Fibroblast of skin of scalp (primary cell): ENCODE data around the gene OR6S1.
"Not testable (repeated sequence)": the region's sequence is repeated elsewhere in the genome, so short reads cannot be mapped to it uniquely, and the experiment has no call there.

Experiments used
- DNase-seq: peaks from one replicate; pipeline ENCODE4 v3.0.0-alpha.2; 2013

OR6S1 gene

DNA sequence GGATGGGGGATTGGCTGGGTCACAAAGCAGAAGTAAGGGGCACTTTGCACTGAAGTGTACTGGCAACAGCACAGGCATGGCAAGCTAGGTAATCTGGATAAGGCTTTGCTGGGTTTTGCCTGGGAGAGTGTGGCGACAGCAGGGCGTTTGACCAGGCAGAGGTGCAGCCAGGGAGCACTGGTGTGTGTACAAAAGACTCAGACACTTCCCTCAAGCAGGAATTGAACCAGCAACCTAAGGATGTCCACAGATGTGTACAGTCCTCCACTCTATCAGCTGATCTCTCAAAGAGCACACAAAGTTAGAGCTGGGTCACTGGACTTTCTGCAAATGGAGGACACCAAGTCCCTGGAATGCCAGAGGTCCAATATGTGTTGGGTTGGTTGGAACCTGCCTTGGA is 27.5 kb upstream of the OR6S1 start:
- no peak for DNase-seq

DNA sequence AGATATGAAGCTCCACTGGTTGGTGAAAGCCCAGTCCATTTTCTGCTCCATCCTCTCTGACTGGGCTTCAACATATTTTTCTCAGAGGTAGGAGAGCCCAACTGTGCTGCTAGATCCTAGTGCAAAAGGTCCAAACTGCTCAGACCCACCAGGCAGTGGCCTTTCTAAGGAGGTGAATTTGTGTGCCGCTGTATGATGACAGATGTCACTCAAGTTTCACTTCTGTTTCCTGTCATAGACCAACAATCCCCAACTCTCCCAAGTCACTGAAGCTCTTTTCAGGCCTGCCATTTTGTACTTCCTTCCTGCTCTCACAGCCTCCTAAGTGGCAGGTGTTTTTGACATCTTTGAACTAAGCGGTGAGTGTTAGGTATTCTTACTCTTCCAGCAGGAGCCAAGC is 26.5 kb upstream of the OR6S1 start:
- DNase-seq: no peak

DNA sequence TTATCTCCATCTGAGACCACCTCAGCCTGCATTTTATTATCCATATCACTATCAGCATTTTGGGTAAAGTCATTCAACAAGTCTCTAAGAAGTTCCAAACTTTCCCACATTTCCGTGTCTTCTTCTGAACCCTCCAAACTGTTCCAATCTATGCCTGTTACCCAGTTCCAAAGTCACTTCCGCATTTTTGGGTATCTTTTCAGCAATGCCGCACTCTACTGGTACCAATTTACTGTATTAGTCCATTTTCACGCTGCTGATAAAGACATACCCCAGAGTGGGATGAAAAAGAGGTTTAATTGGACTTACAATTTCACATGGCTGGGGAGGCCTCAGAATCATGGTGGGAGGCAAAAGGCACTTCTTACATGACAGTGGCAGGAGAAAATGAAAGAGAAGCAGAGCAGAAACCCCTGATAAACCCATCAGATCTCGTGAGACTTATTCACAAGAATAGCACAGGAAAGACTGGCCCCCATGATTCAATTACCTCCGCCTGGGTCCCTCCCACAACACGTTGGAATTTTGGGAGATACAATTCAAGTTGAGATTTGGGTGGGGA is 25.0 kb upstream of the OR6S1 start:
- DNase-seq: not testable (repeated sequence)

DNA sequence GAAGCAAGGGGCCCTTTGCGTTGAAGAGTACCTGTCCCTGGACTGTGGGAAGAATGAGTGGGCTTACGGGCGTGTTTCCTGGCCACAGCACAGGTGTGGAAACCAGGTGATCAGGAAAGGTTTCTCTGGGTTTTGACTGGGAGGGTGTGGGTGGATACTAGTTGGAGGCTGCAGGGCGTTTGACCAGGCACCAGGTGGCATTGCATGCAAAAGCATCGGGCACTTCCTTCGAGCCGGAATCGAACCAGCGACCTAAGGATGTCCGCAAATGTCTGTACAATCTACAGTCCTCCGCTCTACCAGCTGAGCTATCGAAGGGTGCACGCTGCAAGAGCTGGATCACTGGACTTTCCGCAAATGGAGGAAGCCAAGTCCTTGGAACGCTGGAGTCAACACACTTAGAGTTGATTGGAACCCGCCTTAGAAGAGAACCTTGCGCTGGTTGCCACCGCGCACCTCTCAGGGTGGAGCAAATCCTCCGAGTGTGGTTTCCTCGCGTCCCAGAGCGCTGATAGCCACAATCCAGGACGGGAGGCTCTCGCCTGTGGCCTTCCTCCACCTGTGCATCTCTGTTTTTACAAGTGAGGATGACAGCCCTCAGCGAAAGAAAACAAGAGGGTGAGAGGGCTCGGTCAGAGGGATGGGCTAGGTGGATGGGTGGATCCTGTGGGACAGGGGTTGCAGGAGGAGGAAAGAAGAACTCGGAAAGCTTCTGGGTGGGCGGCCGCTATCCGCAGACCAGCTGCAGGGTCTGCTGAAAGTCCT is 21.7 kb upstream of the OR6S1 start:
- peak; percentile 65 for DNase-seq

DNA sequence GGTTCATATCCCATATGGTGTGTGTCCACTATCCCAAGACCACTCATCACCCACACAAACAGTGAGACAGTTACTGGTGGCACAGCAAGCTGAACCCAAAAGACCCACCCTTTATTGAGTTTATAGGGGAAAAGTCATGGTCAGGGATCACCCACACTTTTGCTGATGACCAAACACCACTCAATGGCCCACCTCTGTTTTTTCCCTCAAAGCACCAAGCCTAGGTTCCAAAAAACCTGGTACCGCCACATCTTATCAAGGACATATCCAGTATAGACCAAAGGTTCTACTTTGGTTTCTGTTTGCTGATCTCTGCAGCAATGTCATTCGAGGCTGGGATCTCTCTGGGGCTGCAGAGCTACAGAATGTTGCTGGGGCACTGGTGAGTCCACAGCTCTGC is 19.7 kb upstream of the OR6S1 start:
- no peak for DNase-seq

DNA sequence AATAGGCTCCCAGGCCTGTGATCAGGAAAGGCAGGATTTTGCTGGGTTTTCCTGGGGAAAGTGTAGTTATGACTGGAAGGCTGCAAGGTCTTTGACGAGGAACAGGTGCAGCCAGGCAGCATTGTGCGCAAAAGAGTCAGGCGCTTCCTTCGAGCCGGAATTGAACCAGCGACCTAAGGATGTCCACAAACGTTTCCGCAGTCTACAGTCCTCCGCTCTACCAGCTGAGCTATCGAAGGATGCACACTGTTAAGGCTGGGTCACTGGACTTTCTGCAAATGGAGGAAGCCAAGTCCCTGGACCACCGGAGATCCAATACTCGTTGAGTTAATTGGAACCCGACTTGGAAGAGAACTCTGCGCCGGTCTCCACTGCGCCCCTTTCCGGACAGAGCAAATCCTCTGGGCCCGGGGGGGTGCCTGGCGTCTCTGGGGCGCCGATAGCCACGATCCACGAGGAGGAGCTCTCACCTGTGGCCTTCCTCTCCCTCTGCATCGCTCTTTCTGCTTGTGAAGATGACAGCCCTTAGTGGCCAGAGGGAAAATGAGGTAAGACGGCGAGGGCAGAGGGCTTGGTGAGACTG is 18.4 kb upstream of the OR6S1 start:
- no peak for DNase-seq

DNA sequence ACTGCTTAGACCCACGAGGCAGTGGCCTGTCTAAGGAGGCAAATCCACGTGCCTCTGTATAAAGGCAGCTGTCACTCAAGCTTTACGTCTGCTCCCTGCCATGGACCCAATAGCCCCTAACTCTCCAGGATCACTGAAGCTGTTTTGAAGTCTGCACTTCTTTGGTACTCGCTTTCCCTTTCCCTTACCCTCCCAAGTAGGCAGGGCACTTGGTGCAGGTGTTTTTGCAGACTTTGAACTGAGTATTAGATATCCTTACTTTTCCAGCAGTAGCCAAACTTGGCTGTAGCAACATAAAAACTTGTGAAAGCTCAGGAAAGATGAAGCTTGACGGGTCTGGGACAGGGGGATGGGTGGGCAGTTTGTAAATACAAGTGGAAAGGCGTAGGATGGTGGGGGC is 17.8 kb upstream of the OR6S1 start:
- no peak for DNase-seq

DNA sequence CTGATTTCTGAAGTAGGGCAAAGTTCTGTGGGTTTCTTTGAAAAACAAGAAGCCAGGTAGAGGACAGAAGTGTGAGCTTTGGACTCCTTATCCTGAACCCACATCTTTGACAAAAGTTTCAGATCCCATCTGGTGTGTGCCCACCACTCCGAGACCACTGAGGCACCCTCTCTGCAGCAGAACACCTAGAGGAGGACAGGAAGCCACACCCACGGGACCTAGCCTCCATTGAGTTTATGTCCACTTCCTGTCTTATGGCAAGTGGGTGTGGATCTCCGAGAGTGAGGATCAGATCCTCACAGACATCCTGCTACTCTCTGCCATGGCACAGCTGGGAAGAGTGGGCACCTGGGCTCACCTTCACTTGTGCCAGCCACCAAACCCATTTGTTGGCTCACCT is 16.8 kb upstream of the OR6S1 start:
- no peak for DNase-seq

DNA sequence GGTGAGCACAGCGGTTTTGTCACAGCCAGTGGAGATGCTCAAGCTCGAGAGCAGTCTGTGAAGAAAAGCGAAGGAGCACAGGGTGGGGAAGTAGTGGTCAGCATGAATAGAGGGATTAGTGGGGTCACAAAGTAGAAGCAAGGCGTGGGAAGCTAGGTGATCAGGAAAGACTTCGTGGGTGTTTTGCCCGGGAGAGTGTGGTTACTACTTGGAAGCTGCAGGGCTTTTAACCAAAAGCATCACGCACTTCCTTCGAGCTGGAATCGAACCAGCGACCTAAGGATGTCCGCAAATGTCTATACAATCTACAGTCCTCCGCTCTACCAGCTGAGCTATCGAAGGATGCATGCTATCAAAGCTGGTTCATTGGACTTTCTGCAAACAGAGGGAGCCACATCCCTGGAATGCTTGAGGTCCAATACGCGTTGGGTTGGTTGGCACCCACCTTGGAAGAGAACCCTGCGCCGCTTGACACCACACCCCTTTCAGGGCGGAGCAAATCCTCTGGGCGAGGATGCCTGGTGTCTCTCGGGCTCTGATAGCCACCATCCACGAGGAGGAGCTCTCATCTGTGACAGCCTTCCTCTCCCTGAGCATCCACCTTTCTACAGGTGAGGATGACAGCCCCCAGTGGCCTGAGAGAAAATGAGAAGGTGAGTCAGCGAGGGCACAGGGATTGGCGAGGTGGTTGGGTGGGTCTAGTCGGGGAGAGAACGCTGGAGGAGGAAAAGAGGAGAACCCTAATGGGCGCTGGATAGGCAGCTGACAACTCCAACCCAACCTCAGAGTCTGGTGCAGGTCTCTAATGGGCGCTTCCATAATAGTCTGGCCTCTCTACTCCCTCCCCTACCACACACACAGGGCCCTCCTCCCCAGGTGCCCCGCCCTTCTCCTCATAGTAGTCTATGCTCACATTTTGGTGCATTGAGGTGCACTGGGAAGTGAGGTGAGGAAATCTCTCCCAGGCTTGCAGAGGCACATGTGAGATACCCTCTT is 16.0 kb upstream of the OR6S1 start:
- DNase-seq: no peak

DNA sequence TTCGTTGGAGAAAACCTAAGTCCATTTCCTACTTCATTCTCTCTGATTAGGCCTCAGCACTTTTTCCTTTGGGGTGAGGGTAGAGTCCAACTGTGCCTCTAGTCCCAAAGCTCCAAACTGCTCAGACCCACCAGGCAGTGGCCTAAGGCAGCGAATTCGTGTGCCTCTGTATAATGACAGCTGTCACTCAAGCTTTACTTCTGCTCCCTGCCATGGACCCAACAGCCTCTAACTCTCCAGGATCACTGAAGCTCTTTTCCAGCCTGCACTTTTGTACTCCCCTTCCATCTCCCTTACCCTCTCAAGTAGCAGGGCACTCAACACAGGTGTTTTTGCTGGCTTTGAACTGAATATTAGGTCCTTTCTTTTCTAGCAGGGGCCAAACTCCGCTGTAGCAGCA is 14.8 kb upstream of the OR6S1 start:
- DNase-seq: no peak

DNA sequence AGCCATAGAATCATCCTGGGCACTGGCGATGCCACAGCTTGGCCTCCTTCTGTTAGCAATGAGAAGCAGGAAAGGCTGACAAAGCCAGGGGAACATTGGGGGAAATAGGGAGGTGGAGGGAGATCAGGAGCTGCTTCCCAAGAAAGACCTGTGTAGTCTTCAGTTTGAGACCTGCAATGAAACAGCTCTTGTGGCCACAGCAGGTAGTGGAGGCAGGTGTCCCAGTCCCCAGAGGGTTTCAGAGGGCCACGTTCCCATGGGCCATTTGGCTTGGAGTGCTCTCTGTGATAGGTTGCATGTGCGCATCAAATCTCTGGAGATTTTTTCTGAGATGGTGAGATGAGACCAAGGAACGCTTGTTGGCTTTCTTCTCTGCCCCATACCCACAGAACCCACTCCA is 14.4 kb upstream of the OR6S1 start:
- DNase-seq: no peak

DNA sequence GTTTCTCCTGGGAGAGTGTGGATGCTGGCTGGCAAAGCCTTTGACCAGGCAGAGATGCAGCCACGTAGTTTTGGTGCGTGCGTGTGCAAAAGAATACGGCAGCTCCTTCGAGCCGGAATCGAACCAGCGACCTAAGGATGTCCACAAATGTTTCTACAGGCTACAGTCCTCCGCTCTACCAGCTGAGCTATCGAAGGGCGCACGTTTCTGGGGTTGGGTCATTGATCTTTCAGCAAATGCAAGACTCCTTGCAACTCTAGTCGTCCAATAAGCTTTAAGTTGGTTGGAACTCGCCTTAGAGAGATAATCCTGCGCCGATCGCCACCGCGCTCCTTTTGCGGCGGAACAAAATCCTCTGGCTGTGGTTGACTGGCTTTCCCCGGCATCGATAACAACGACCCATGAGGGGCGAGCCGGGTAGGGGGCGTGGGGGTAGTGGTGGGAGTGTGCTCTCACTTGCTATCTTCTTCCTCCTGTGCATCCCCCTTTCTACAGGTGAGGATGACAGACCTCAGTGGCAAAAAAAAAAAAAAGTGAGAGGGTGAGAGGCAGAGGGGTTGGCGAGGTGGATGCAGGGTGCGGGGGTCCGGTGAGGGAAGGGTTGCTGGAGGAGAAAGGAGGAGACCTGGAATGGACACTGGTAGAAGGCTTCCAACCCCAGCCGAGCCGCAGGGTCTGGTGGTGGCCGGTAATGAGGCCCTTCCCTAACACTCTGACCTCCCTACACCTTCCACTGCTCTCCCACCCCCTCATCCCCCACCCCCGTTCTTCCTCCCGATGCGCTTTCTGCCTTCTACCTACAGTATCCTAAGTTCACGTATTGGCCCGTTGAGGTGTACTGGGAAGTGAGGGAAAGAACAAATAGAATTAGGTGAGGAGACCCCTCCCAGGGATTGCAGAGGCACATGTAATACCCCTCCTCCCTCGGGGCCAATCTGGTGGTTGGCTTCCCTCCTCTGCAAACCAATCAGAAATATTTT is 11.8 kb upstream of the OR6S1 start:
- DNase-seq: peak; percentile 82

DNA sequence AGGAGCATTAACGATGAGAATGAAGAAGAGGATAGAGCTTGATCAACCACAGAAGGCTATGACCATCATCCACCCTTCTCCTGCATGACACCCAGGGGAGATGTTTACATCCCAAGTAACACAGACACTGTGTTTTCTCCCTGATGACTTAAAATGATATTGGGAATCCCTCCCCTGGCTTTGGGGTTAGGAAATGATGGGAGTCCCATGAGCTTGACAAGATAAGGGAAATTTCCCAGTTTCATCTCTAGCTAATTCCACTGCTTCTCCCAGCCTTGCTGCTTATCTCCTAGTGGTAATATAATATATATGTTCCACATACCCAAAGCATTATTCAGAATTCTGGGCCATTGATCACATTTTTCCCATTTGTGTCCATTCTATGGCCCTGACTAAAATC is 4.0 kb upstream of the OR6S1 start:
- DNase-seq: no peak

DNA sequence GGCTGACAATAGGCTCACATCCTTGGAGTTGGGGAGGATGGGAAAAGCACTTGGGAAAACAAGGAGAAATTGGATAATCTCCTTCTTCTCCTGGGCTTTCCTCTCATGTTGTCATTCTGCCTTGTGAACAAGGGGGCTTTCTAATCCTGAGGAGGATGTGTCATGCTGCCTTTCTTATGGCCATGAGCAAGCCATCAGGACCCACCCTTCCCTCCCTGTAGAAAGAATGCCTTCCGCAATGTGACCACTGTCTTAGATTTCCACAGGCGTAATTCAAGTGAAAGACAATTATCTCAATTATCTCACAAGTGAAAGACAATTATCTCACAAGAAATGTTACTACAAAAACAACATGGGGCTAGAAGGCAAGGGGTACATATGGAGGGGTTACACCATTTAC is 3.0 kb upstream of the OR6S1 start:
- no peak for DNase-seq

DNA sequence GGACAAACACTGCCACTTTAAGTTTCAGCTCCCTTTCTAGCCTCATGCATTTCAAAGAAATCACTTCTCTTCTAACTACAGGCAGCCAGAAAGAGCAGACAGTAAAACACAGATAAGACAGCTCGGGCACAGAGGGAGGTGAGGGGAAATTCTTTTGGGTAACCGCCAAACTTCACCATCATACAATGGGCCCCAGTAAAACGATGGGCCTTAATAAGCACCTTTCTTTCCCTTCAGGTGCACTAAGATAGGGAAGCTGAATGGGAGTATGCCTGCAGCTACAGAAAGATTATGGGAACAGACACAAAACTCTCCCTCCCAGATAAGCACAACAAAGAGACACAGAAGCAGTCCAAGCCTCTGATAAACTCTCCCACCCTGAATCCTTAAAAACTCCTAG is 1.3 kb upstream of the OR6S1 start:
- DNase-seq: not testable (repeated sequence)

DNA sequence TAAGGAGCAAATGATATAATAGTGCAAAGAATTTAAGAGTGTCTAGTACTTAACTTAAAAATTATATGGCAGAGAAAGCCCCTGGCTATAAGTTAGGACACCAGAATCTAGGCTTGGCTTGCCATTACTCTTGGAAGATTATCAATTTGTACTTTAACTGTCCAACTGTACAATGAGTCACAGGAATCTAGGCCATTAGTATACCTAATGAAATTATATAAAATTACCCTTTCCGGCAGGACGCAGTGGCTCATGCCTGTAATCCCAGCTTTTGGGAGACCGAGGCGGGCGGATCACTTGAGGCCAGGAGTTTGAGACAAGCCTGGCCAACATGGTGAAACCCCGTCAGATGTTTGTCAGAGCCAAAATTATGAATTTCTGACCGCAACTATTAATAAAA is 691 bp upstream of the OR6S1 start:
- DNase-seq: no peak

DNA sequence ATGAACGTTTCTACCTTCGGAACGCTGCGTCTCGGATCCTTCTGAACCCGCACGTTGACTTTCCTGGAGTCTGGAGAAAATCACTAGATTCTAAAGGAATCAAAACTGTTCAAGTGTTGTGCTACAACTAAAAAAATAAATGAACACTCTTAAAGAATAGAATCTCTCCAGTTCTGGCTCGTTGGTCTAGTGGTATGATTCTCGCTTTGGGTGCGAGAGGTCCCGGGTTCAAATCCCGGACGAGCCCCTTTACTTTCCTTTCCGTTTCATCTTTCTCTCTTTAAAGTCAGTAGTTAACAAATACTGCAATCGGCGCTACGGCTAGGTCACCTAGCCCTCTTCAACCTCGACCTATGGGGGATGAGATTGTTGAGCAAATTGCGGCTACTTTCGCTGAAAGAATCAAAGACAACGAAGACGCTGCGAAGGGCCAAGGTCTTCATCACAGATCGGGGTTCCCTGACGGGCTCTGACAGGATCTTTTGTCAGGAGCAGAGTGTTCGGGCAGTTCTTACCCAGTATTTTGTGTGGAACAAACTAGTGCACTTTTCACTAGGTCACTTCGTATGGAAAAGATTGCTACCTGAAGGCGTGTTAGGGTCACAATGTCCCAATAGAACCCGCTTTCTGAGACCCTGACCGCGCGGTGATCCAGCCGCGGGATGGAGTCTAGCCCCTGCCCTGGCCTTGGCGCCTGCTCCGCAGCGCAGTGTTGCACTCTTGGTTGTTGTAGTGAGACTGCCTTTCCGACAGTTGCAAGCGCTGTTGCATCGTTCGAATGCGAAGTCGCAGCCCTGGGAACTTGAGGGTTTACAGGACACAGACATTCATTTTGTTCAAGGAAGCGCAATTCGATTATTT is 8.4 kb downstream of the OR6S1 start:
- DNase-seq: peak; percentile 87

DNA sequence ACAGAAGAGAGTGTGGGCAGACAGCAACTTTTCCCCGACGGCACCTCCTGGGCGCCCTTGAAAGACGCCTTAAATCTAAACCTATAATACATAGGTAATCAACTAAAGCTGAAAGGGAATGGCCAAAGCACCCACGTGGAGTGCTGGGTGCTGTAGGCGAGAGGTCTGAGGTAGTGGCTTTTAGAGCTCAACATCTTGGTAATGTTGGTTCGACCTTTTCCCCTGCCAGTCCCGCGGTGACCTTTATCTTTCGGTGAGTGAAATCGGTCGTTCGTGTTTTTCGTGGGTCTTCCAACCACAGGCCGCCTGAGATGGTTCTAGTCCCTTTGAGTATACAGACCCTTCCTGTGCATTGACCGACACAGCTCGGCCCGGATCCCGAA is 9.1 kb downstream of the OR6S1 start:
- no peak for DNase-seq

DNA sequence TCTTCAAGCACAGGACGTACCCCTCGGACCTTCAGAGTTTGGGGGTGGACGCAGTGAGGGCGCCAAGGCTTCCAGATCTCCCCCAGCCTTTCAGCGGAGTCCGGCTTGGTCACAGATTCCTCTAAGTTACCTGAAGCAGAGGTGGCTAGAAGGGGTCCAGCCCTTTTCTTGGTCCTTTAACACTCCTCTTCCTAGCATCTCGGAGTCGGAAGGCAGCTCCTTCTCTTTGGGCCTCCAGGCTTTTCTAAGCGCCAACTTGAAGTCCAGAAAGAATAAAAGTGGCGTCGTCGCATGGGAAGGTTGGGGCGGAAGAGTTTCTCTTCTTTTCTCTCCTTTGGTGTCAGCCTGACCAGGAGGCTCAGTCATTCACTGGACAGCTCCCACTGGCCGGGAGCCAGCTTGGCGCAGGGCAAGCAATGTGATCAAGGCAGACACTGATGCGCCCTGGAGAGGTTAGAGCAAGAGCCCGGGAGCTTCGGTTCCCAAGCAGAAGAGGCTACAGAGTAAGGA is 9.6 kb downstream of the OR6S1 start:
- DNase-seq: peak; percentile 70

DNA sequence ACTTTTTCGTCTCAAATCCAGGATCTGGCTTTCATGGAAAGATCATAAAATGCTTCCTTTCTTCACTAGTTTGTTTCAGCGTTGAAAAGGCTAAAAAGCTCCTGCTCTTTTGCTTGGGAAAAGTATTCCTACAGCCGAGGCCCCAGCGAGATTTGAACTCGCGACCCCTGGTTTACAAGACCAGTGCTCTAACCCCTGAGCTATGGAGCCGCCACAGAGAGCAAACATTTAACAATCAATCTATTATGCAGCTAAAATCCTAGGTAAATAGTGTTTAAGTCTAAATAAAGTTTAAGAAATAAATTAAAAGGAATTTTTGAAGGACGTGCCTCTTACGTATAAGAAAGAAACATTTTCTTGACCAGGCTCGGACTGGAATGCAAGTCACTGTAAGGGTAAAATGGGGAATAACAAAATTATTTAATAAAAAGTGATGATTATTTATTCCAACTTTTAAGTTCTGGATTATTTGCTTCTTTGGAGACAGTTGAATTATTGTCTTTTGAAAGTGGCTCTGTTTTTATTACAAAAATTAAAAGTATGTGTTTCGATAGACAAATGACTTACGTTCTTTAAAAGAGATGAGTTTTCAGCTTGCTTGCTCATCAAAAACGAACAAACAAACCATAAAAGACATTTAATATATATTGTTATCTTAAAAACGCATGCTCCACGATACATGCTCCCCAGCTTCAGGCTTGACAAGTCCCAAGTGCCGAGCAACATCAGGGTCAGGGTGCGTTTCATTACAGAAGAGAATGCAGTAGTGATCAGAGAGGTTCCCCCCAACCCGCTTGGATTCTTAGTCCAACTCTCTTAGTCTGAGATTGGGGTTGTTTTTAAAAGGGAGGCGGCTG is 10.2 kb downstream of the OR6S1 start:
- peak; percentile 75 for DNase-seq
